Measurements from ENCODE around the gene CNDP1. TPM values are rescaled to one million over a fixed set of nuclear protein-coding genes. Genes with fewer than 3 reads are reported as not detected.
"Not testable (repeated sequence)": the region's sequence is repeated elsewhere in the genome, so short reads cannot be mapped to it uniquely, and the experiment has no call there.

Gene CNDP1
- total RNA-seq, 5 donors from 2014 or later (not counting 1 experiment from before 2014, with no cell fraction given): 0.16 to 0.76 TPM; not detected in 3

- Histone ChIP-seq H3K27me3 (replicated peaks in 1 of 2; ENCODE audit: control insufficient read depth in 2 of 2, extremely low read depth in 1 of 2, insufficient read depth in 2 of 2, low read length in 1 of 2) (no peaks in the 10 kb centered on the region), H3K4me3 (ENCODE audit: control insufficient read depth in 1 of 2, extremely low read depth in 1 of 2, low read length in 1 of 2) (peak overlapping the region; percentile 76 to 78), H3K4me1 (ENCODE audit: control insufficient read depth in 1 of 2, extremely low read depth in 1 of 2, insufficient read depth in 2 of 2, low read length in 2 of 2) (peaks cover 29 to 50% of the 10 kb centered on the region in 2 experiments), H3K27ac (ENCODE audit: low read length) (no peak overlapping the region), H3K36me3 (ENCODE audit: control insufficient read depth in 2 of 2, extremely low read depth in 1 of 2, insufficient read depth in 1 of 2, low read length in 1 of 2) (peaks cover 0 to 13% of the 10 kb centered on the region in 2 donors), H3K9me3 (no peaks in the 10 kb centered on the region)
- DNase-seq: peak in 1 of 35 experiments; percentile 22
- 82% methylated on average over 6 of the region's 8 CpGs for WGBS (ENCODE audit: insufficient coverage)
- Mint-ChIP-seq H3K36me3 (peaks cover 15% of the 10 kb centered on the region), H3K9me3 (no peaks in the 10 kb centered on the region), H3K27me3 (no peaks in the 10 kb centered on the region), H3K27ac (peak overlapping the region; percentile 72 to 99), H3K4me3 (peak overlapping the region; percentile 95 to 98 (median 96)), H3K4me1 (peaks cover 47 to 54% (median 54%) of the 10 kb centered on the region in 3 donors)
- ChIA-PET POLR2A (interaction anchor here in 1 of 2 donors (1.5 kb wide), 1 partner anchor 119 kb away, joined by 4 read pairs; no protein-coding TSS in a partner anchor), CTCF (interaction anchor here in 1 of 2 donors (2.7 kb wide), 1 partner anchor 123 kb away, joined by 18 read pairs; no protein-coding TSS in a partner anchor)
- ATAC-seq (replicated peaks in 1 of 4): no peak
Observed at GRCh38 chr18:74497324-74497676, 37.0 kb upstream of the CNDP1 start.

- Mint-ChIP-seq H3K27ac (peak overlapping the region; percentile 97 to 99), H3K36me3 (peaks cover 20% of the 10 kb centered on the region), H3K4me1 (peaks cover 49 to 58% (median 55%) of the 10 kb centered on the region in 3 donors), H3K9me3 (no peaks in the 10 kb centered on the region), H3K27me3 (no peaks in the 10 kb centered on the region), H3K4me3 (peak overlapping the region; percentile 95 to 98 (median 96))
- Histone ChIP-seq H3K4me1 (ENCODE audit: control insufficient read depth in 1 of 2, extremely low read depth in 1 of 2, insufficient read depth in 2 of 2, low read length in 2 of 2) (peaks cover 29 to 50% of the 10 kb centered on the region in 2 experiments), H3K9me3 (no peaks in the 10 kb centered on the region), H3K36me3 (ENCODE audit: control insufficient read depth in 2 of 2, extremely low read depth in 1 of 2, insufficient read depth in 1 of 2, low read length in 1 of 2) (peaks cover 0 to 18% of the 10 kb centered on the region in 2 donors), H3K4me3 (ENCODE audit: control insufficient read depth in 1 of 2, extremely low read depth in 1 of 2, low read length in 1 of 2) (no peak overlapping the region), H3K27ac (ENCODE audit: low read length) (no peak overlapping the region), H3K27me3 (replicated peaks in 1 of 2; ENCODE audit: control insufficient read depth in 2 of 2, extremely low read depth in 1 of 2, insufficient read depth in 2 of 2, low read length in 1 of 2) (no peaks in the 10 kb centered on the region)
- ChIA-PET POLR2A (interaction anchor here in 1 of 2 donors (0.8 kb wide), 2 partner anchors 124 to 233 kb away, joined by 3 read pairs; no protein-coding TSS in a partner anchor), CTCF (no interaction called here)
- DNase-seq (no peak), ATAC-seq (replicated peaks in 1 of 4) (no peak)
- WGBS (ENCODE audit: insufficient coverage): 50% methylated on average over 1 of the region's 3 CpGs
Observed at GRCh38 chr18:74497778-74498177, 36.5 kb upstream of the CNDP1 start.

DNA sequence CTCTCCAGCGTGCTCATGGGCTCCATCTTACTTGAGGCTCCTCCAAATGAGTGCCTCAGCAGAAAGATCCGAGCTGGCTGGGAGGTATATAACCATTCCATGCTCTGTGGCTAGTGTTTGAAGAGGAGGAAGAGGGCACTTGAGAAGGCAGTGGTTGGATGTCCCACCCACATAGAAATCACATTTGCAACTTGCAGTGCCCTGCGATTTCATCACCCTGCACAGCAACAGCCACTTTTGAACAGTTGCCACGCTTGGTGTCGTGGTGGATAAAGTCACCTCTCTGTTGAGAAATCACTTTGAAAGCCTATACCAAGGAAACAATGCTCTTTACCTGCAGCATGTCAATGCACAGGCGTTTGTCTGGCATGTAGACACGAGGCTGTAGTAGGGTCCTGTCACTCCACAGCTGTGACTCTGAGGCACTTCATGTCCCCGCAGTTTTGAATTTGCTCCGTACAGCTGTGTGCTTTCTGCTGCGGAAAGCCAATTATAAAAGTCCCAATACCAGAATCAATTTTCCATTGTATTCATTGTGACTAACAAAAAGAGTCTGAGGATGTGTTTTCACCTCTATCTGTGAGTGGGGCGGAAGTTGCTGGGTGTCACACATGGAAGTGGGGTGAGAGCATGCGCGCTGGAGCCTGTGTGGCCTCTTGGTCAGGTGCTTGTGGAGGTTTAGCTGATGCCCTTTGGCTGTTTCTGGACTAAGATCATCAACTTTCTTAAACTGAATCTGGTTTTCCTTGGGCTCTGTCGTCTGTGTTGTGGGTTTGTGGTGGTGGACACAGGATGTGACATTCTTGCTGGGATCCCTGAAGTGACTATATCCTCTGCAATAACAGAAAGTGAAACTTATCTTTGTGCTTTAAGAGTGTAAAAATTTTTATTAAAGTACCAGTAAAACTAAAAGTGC is 35.3 kb upstream of the CNDP1 start:
- H3K4me3 ChIP-seq (ENCODE audit: control insufficient read depth in 1 of 2, extremely low read depth in 1 of 2, low read length in 1 of 2): peak overlapping the region; percentile 57 to 66
- H3K4me1 ChIP-seq (ENCODE audit: control insufficient read depth in 1 of 2, extremely low read depth in 1 of 2, insufficient read depth in 2 of 2, low read length in 2 of 2): peaks cover 29 to 47% of the 10 kb centered on the region in 2 experiments
- H3K27me3 ChIP-seq (replicated peaks in 1 of 2; ENCODE audit: control insufficient read depth in 2 of 2, extremely low read depth in 1 of 2, insufficient read depth in 2 of 2, low read length in 1 of 2): no peaks in the 10 kb centered on the region
- DNase-seq: peak; percentile 44 to 84 (median 69)
- Mint-ChIP-seq H3K4me3 (peak overlapping the region; percentile 86 to 96 (median 86)), H3K36me3 (peaks cover 26% of the 10 kb centered on the region), H3K27me3 (no peaks in the 10 kb centered on the region), H3K27ac (peak overlapping the region; percentile 97 to 99), H3K9me3 (no peaks in the 10 kb centered on the region), H3K4me1 (peaks cover 55 to 62% (median 56%) of the 10 kb centered on the region in 3 donors)
- ChIA-PET POLR2A (interaction anchor here (0.8 to 0.9 kb wide), 2 partner anchors 126 to 232 kb away, joined by 3 to 4 read pairs; no protein-coding TSS in a partner anchor), CTCF (interaction anchor here in 1 of 2 donors (0.9 to 1.0 kb wide), 2 partner anchors 146 to 150 kb away, joined by 3 to 4 read pairs; no protein-coding TSS in a partner anchor)
- 5% methylated on average over 8 of the region's 14 CpGs for WGBS (ENCODE audit: insufficient coverage)
- H3K36me3 ChIP-seq (ENCODE audit: control insufficient read depth in 2 of 2, extremely low read depth in 1 of 2, insufficient read depth in 1 of 2, low read length in 1 of 2): peaks cover 6 to 26% of the 10 kb centered on the region in 2 donors
- H3K27ac ChIP-seq (ENCODE audit: low read length): peak overlapping the region; percentile 93
- no peaks in the 10 kb centered on the region for H3K9me3 ChIP-seq
- peak; percentile 49 to 58 (median 56) for ATAC-seq (replicated peaks in 1 of 4)

DNA sequence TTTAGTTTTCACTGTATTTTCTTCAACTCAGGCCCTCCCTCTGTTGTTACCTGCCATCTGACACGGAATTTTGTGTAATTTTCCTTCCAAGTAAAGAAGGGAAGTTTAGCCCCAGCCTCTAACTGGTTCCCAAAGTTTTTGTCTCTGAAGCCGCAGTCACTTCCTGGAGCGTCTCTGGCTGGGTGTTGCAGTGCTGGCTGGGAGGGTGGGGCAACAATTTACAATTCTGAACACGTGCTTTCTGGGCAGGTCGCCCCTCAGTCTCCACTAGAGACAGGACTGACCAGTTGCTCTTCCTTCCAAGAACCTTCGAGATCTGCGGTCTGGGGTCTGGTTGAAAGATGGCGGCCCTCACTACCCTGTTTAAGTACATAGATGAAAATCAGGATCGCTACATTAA is 34.7 kb upstream of the CNDP1 start:
- H3K36me3 Mint-ChIP-seq: peaks cover 29% of the 10 kb centered on the region
- no peaks in the 10 kb centered on the region for H3K9me3 Mint-ChIP-seq
- DNase-seq (peak in 28 of 35 experiments; percentile 9 to 61 (median 28)), ATAC-seq (replicated peaks in 1 of 4) (peak in 3 of 4 experiments; percentile 9 to 17 (median 14))
- peaks cover 6 to 31% of the 10 kb centered on the region in 2 donors for H3K36me3 ChIP-seq (ENCODE audit: control insufficient read depth in 2 of 2, extremely low read depth in 1 of 2, insufficient read depth in 1 of 2, low read length in 1 of 2)
- H3K27me3 Mint-ChIP-seq: no peaks in the 10 kb centered on the region
- peaks cover 29 to 47% of the 10 kb centered on the region in 2 experiments for H3K4me1 ChIP-seq (ENCODE audit: control insufficient read depth in 1 of 2, extremely low read depth in 1 of 2, insufficient read depth in 2 of 2, low read length in 2 of 2)
- peak overlapping the region; percentile 86 to 96 (median 86) for H3K4me3 Mint-ChIP-seq
- peak overlapping the region; percentile 57 to 66 for H3K4me3 ChIP-seq (ENCODE audit: control insufficient read depth in 1 of 2, extremely low read depth in 1 of 2, low read length in 1 of 2)
- ChIA-PET CTCF (interaction anchor here in 1 of 2 donors (1.3 kb wide), 1 partner anchor 146 kb away, joined by 3 read pairs; no protein-coding TSS in a partner anchor), POLR2A (interaction anchor here in 1 of 2 donors (0.7 to 0.9 kb wide), 2 partner anchors 106 to 126 kb away, joined by 3 to 4 read pairs; no protein-coding TSS in a partner anchor)
- H3K27ac Mint-ChIP-seq: peak overlapping the region; percentile 97 to 99
- H3K4me1 Mint-ChIP-seq: peaks cover 55 to 62% (median 56%) of the 10 kb centered on the region in 3 donors
- peak overlapping the region; percentile 93 for H3K27ac ChIP-seq (ENCODE audit: low read length)
- 0% methylated on average over 1 of the region's 9 CpGs for WGBS (ENCODE audit: insufficient coverage)
- no peaks in the 10 kb centered on the region for H3K27me3 ChIP-seq (replicated peaks in 1 of 2; ENCODE audit: control insufficient read depth in 2 of 2, extremely low read depth in 1 of 2, insufficient read depth in 2 of 2, low read length in 1 of 2)
- H3K9me3 ChIP-seq: no peaks in the 10 kb centered on the region

GRCh38 chr18:74500372-74500771 is 33.9 kb upstream of the CNDP1 start:
- DNase-seq: no peak
- CTCF ChIA-PET: interaction anchor here in 1 of 2 donors (1.3 kb wide), 1 partner anchor 147 kb away, joined by 3 read pairs; no protein-coding TSS in a partner anchor
- WGBS (ENCODE audit: insufficient coverage): no CpG with 5 or more reads among the region's 6 CpGs
- no peaks in the 10 kb centered on the region for H3K9me3 Mint-ChIP-seq
- POLR2A ChIA-PET: interaction anchor here in 1 of 2 donors (0.7 kb wide), 1 partner anchor 107 kb away, joined by 3 read pairs; no protein-coding TSS in a partner anchor
- Histone ChIP-seq H3K36me3 (ENCODE audit: control insufficient read depth in 2 of 2, extremely low read depth in 1 of 2, insufficient read depth in 1 of 2, low read length in 1 of 2) (peaks cover 6 to 34% of the 10 kb centered on the region in 2 donors), H3K4me1 (ENCODE audit: control insufficient read depth in 1 of 2, extremely low read depth in 1 of 2, insufficient read depth in 2 of 2, low read length in 2 of 2) (peaks cover 29 to 47% of the 10 kb centered on the region in 2 experiments), H3K27me3 (replicated peaks in 1 of 2; ENCODE audit: control insufficient read depth in 2 of 2, extremely low read depth in 1 of 2, insufficient read depth in 2 of 2, low read length in 1 of 2) (no peaks in the 10 kb centered on the region), H3K4me3 (ENCODE audit: control insufficient read depth in 1 of 2, extremely low read depth in 1 of 2, low read length in 1 of 2) (no peak overlapping the region), H3K9me3 (no peaks in the 10 kb centered on the region), H3K27ac (ENCODE audit: low read length) (peak overlapping the region; percentile 93)
- no peak for ATAC-seq (replicated peaks in 1 of 4)
- H3K4me3 Mint-ChIP-seq: peak overlapping the region; percentile 37 to 96 (median 86)
- H3K4me1 Mint-ChIP-seq: peaks cover 54 to 61% (median 55%) of the 10 kb centered on the region in 3 donors
- H3K27ac Mint-ChIP-seq: peak overlapping the region; percentile 64 to 69
- H3K27me3 Mint-ChIP-seq: no peaks in the 10 kb centered on the region
- H3K36me3 Mint-ChIP-seq: peaks cover 31% of the 10 kb centered on the region

DNA sequence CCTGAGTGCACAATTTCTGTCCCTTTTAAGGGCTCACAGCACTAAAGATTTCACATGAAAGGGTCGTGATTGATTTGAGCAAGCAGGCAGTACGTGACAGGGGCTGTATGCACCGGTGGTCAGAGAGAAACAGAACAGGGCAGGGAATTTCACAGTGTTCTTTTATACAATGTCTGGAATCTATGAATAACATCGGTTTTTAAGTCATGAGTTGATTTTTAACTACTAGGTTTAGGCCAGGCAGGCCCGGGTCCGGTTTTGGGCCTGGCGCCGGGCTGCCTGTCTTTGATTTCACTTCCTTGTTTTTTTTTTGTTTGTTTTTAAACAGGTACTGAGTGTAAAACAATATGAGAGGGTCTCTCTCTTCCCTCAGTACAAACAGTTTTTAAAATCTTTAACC is 33.5 kb upstream of the CNDP1 start:
- Mint-ChIP-seq H3K4me1 (peaks cover 51 to 60% (median 51%) of the 10 kb centered on the region in 3 donors), H3K36me3 (peaks cover 33% of the 10 kb centered on the region), H3K4me3 (peak overlapping the region; percentile 37 to 96 (median 86)), H3K27ac (peak overlapping the region; percentile 64 to 69)
- H3K9me3 ChIP-seq; H3K9me3 Mint-ChIP-seq; POLR2A ChIA-PET; H3K27me3 ChIP-seq (replicated peaks in 1 of 2; ENCODE audit: control insufficient read depth in 2 of 2, extremely low read depth in 1 of 2, insufficient read depth in 2 of 2, low read length in 1 of 2); ATAC-seq (replicated peaks in 1 of 4); DNase-seq; H3K4me3 ChIP-seq (ENCODE audit: control insufficient read depth in 1 of 2, extremely low read depth in 1 of 2, low read length in 1 of 2); H3K27me3 Mint-ChIP-seq; H3K27ac ChIP-seq (ENCODE audit: low read length): not testable (repeated sequence)
- 87% methylated on average over 4 of the region's 8 CpGs for WGBS (ENCODE audit: insufficient coverage)
- Histone ChIP-seq H3K4me1 (ENCODE audit: control insufficient read depth in 1 of 2, extremely low read depth in 1 of 2, insufficient read depth in 2 of 2, low read length in 2 of 2) (peaks cover 27 to 43% of the 10 kb centered on the region in 2 experiments), H3K36me3 (ENCODE audit: control insufficient read depth in 2 of 2, extremely low read depth in 1 of 2, insufficient read depth in 1 of 2, low read length in 1 of 2) (peaks cover 6 to 38% of the 10 kb centered on the region in 2 donors)
- CTCF ChIA-PET: interaction anchor here in 1 of 2 donors (1.3 kb wide), 1 partner anchor 147 kb away, joined by 3 read pairs; no protein-coding TSS in a partner anchor
